H1 (cell line): ENCODE measurements around the gene IL36RN. TPM values are rescaled to one million over a fixed set of nuclear protein-coding genes. Genes with fewer than 3 reads are reported as not detected.

Experiments
- CTCF ChIA-PET: fragments of 300-600 bp; sonication (Branson Sonifier 250); formaldehyde crosslinking; loops from one replicate; lab custom pipeline; 2021; ENCODE audit not compliant: partially characterized antibody; lab: Charles Lee
- POLR2A ChIA-PET: fragments of 300-600 bp; sonication (Branson Sonifier 250); formaldehyde crosslinking; loops from one replicate; lab custom pipeline; 2021; ENCODE audit warnings: inconsistent platforms; ENCODE audit not compliant: partially characterized antibody; lab: Charles Lee
- DNase-seq, 2 experiments: peaks; one replicate each; pipeline versions ENCODE4 v3.0.0 to v3.0.0-alpha.2; 2010 to 2022; ENCODE audit warnings: low spot score in 2 of 2, low read depth in 1 of 2, mixed read lengths in 1 of 2
- FAIRE-seq: peaks from 2 replicates; lab custom pipeline; 2011; peaks lifted over from hg19 to GRCh38; lab: Jason Lieb, UNC
- H2AFZ ChIP-seq: 2 replicates; pipeline ENCODE4 v1.8.1; 2012; ENCODE audit warnings: low read length, inconsistent platforms
- H2AK5ac ChIP-seq: 2 replicates; pipeline ENCODE4 v1.6.1; 2013; ENCODE audit warnings: low read depth, low read length
- H2BK120ac ChIP-seq: replicated peaks from 2 replicates; pipeline ENCODE3; 2013; ENCODE audit warnings: low read depth, low read length, inconsistent platforms
- H2BK12ac ChIP-seq: 2 replicates; pipeline ENCODE4 v1.6.1; 2013; ENCODE audit warnings: low read depth, low read length
- H2BK15ac ChIP-seq: 2 replicates; pipeline ENCODE4 v1.6.1; 2013; ENCODE audit warnings: low read length
- H2BK20ac ChIP-seq: 2 replicates; pipeline ENCODE4 v1.6.1; 2013; ENCODE audit warnings: low read length
- H2BK5ac ChIP-seq: 2 replicates; pipeline ENCODE4 v1.6.1; 2013; ENCODE audit warnings: low read depth, low read length
- H3K14ac ChIP-seq: 2 replicates; pipeline ENCODE4 v1.6.1; 2013; ENCODE audit warnings: inconsistent platforms; ENCODE audit not compliant: insufficient read length
- H3K18ac ChIP-seq: 2 replicates; pipeline ENCODE4 v1.6.1; 2013; ENCODE audit warnings: low read length; ENCODE audit errors: extremely low read depth
- H3K23ac ChIP-seq: 2 replicates; pipeline ENCODE4 v1.6.1; 2013; ENCODE audit warnings: inconsistent platforms; ENCODE audit not compliant: insufficient read length
- H3K23me2 ChIP-seq: 2 replicates; pipeline ENCODE4 v1.6.1; 2013; ENCODE audit warnings: low read depth, low read length
- H3K27ac ChIP-seq: 2 replicates; pipeline ENCODE4 v1.6.1; 2011; ENCODE audit warnings: low read depth, low read length, inconsistent platforms
- H3K27me3 ChIP-seq, 4 experiments: replicated peaks in 1 of 4; 1 replicate in 1 of 4; 2 replicates in 3 of 4; pipeline versions ENCODE4 v1.6.1 to v1.8.1; 2011 to 2013; ENCODE audit warnings: low read length in 3 of 4, mild to moderate bottlenecking in 3 of 4, inconsistent platforms in 2 of 4, mixed read lengths in 2 of 4, moderate library complexity in 1 of 4; ENCODE audit not compliant: control insufficient read depth in 3 of 4, insufficient read depth in 3 of 4; ENCODE audit errors: extremely low read depth in 1 of 4
- H3K36me3 ChIP-seq, 4 experiments: 2 replicates each; pipeline versions ENCODE4 v1.6.1 to v1.8.1; 2011 to 2013; ENCODE audit warnings: mild to moderate bottlenecking in 4 of 4, low read length in 3 of 4, moderate library complexity in 2 of 4, control low read depth in 1 of 4, inconsistent platforms in 1 of 4; ENCODE audit not compliant: insufficient read depth in 4 of 4, control insufficient read depth in 2 of 4
- H3K4ac ChIP-seq: replicated peaks from 2 replicates; pipeline ENCODE3; 2013; ENCODE audit warnings: low read length, low read depth, mixed read lengths, inconsistent platforms; ENCODE audit not compliant: insufficient read length
- H3K4me1 ChIP-seq, 4 experiments: replicated peaks in 1 of 4; 1 replicate in 1 of 4; 2 replicates in 3 of 4; pipeline versions ENCODE4 v1.6.1 to v1.8.1; 2011 to 2013; ENCODE audit warnings: low read length in 3 of 4, inconsistent platforms in 2 of 4, mixed read lengths in 1 of 4; ENCODE audit not compliant: insufficient read depth in 4 of 4, control insufficient read depth in 3 of 4
- H3K4me2 ChIP-seq, 2 experiments: 2 replicates each; pipeline versions ENCODE4 v1.6.1 to v1.8.1; 2011 to 2013; ENCODE audit warnings: low read depth in 2 of 2, low read length in 2 of 2, control low read depth in 1 of 2, inconsistent platforms in 1 of 2, mild to moderate bottlenecking in 1 of 2; ENCODE audit not compliant: insufficient read depth in 1 of 2
- H3K4me3 ChIP-seq, 4 experiments: fragments of 200-600, 300-600 bp in 1 of 4; sonication (generic), shearing (Covaris generic), sonication (Bioruptor Twin) in 1 of 4; 2 replicates each; pipeline versions ENCODE4 v1.5.1 to v1.8.1; 2011 to 2016; ENCODE audit warnings: low read length in 4 of 4, low read depth in 3 of 4, control low read depth in 2 of 4, inconsistent platforms in 2 of 4, mild to moderate bottlenecking in 2 of 4, mixed read lengths in 1 of 4, moderate library complexity in 1 of 4; ENCODE audit not compliant: insufficient read depth in 2 of 4; ENCODE audit errors: extremely low read depth in 1 of 4
- H3K56ac ChIP-seq: replicated peaks from 2 replicates; pipeline ENCODE3; 2013; ENCODE audit warnings: low read depth, mild to moderate bottlenecking, mixed read lengths, low read length, inconsistent platforms; ENCODE audit not compliant: insufficient read length
- H3K79me1 ChIP-seq: 2 replicates; pipeline ENCODE4 v1.6.1; 2013; ENCODE audit warnings: low read depth, low read length, control low read depth
- H3K79me2 ChIP-seq, 2 experiments: 2 replicates each; pipeline versions ENCODE4 v1.6.1 to v1.8.1; 2012 to 2013; ENCODE audit warnings: low read length in 2 of 2, mild to moderate bottlenecking in 2 of 2, inconsistent platforms in 1 of 2; ENCODE audit not compliant: insufficient read depth in 2 of 2, control insufficient read depth in 1 of 2
- H3K9ac ChIP-seq, 4 experiments: replicated peaks in 1 of 4; 1 replicate in 1 of 4; 2 replicates in 3 of 4; pipeline versions ENCODE4 v1.6.1 to v1.8.1; 2011 to 2013; ENCODE audit warnings: low read depth in 3 of 4, low read length in 3 of 4, control low read depth in 2 of 4, mild to moderate bottlenecking in 2 of 4, moderate library complexity in 2 of 4, inconsistent platforms in 1 of 4; ENCODE audit errors: extremely low read depth in 1 of 4
- H3K9me3 ChIP-seq, 2 experiments: 2 replicates each; pipeline versions ENCODE4 v1.6.1 to v1.8.1; 2012 to 2013; ENCODE audit warnings: mild to moderate bottlenecking in 2 of 2, moderate library complexity in 2 of 2, control low read depth in 1 of 2, inconsistent platforms in 1 of 2, low read depth in 1 of 2, low read length in 1 of 2, mixed read lengths in 1 of 2; ENCODE audit not compliant: insufficient read depth in 2 of 2
- H4K20me1 ChIP-seq, 2 experiments: replicated peaks in 1 of 2; 2 replicates each; pipeline versions ENCODE3 to v1.8.1; 2011 to 2013; ENCODE audit warnings: inconsistent platforms in 2 of 2, low read length in 2 of 2, mild to moderate bottlenecking in 1 of 2; ENCODE audit not compliant: insufficient read depth in 2 of 2, control insufficient read depth in 1 of 2
- H4K5ac ChIP-seq: 2 replicates; pipeline ENCODE4 v1.6.1; 2013; ENCODE audit warnings: low read length, low read depth, mixed read lengths, inconsistent platforms; ENCODE audit not compliant: insufficient read length
- H4K8ac ChIP-seq: 2 replicates; pipeline ENCODE4 v1.8.0; 2013; ENCODE audit warnings: mild to moderate bottlenecking, moderate library complexity, low read length, inconsistent platforms; ENCODE audit not compliant: insufficient read depth; ENCODE audit errors: extremely low read depth
- H4K91ac ChIP-seq: replicated peaks from 2 replicates; pipeline ENCODE3; 2013; ENCODE audit warnings: low read length, mixed read lengths, inconsistent platforms; ENCODE audit not compliant: insufficient read length
- ASH2L ChIP-seq: fragments of 200-600, 300-600 bp; sonication (generic); IDR thresholded peaks from one replicate; pipeline ENCODE4 v1.7.1; 2017; ENCODE audit warnings: low read length
- CEBPB ChIP-seq: IDR thresholded peaks from 2 replicates; pipeline ENCODE4 v1.6.1; 2012; ENCODE audit warnings: low read depth, low read length
- CHD2 ChIP-seq: IDR thresholded peaks from 2 replicates; pipeline ENCODE4 v1.6.1; 2012; ENCODE audit warnings: low read length, improper control_type of control experiment
- GTF2F1 ChIP-seq: IDR thresholded peaks from 2 replicates; pipeline ENCODE4 v1.6.1; 2012; ENCODE audit warnings: low read depth, low read length, improper control_type of control experiment, borderline replicate concordance
- HDAC2 ChIP-seq, 2 experiments: fragments of 300-600 bp in 1 of 2; sonication (generic) in 1 of 2; IDR thresholded peaks; 2 replicates each; pipeline ENCODE4 v1.6.1; 2011 to 2012; ENCODE audit warnings: low read depth in 2 of 2, low read length in 2 of 2, mild to moderate bottlenecking in 2 of 2, moderate library complexity in 2 of 2, borderline replicate concordance in 1 of 2, inconsistent platforms in 1 of 2
- JUN ChIP-seq: IDR thresholded peaks from 2 replicates; pipeline ENCODE4 v1.6.1; 2011; ENCODE audit warnings: low read depth, mild to moderate bottlenecking, improper control_type of control experiment, low read length
- MAFK ChIP-seq: IDR thresholded peaks from 2 replicates; pipeline ENCODE4 v1.6.1; 2012; ENCODE audit warnings: low read depth, mild to moderate bottlenecking, improper control_type of control experiment, low read length
- NANOG ChIP-seq: IDR thresholded peaks from 2 replicates; pipeline ENCODE4 v1.6.1; 2011; ENCODE audit warnings: low read length, low read depth, mild to moderate bottlenecking, inconsistent platforms; ENCODE audit not compliant: insufficient read depth, poor library complexity, severe bottlenecking
- RFX5 ChIP-seq: IDR thresholded peaks from 2 replicates; pipeline ENCODE4 v1.6.1; 2011; ENCODE audit warnings: low read depth, low read length, improper control_type of control experiment, borderline replicate concordance
- RNF2 ChIP-seq: fragments of 200-900, 300-1000 bp; sonication (generic); IDR thresholded peaks from 2 replicates; pipeline ENCODE4 v1.7.1; 2016; ENCODE audit warnings: borderline replicate concordance, low read depth, mild to moderate bottlenecking, antibody characterized with exemption, low read length; ENCODE audit not compliant: poor library complexity, severe bottlenecking; ENCODE audit errors: missing control alignments
- RXRA ChIP-seq: IDR thresholded peaks from 2 replicates; pipeline ENCODE4 v1.6.1; 2011; ENCODE audit warnings: low read depth, mild to moderate bottlenecking, low read length, moderate library complexity; ENCODE audit not compliant: insufficient read depth
- TAF1 ChIP-seq: IDR thresholded peaks from 2 replicates; pipeline ENCODE4 v1.6.1; 2011; ENCODE audit warnings: mild to moderate bottlenecking, low read depth, low read length
- ZNF274 ChIP-seq: IDR thresholded peaks from 2 replicates; pipeline ENCODE4 v1.7.0; 2012; ENCODE audit warnings: low read length, borderline replicate concordance; ENCODE audit errors: extremely low read depth
- WGBS, 2 experiments: shearing (Covaris generic) in 1 of 2; methylation state at CpG; one replicate each; pipeline versions ENCODE4 v1.1.6 to v1.1.7; 2013 to 2015; ENCODE audit warnings: low lambda C conversion rate in 2 of 2, mixed read lengths in 2 of 2, inconsistent platforms in 1 of 2, low coverage in 1 of 2, missing lambda C conversion rate in 1 of 2; ENCODE audit not compliant: insufficient replicate concordance in 2 of 2, insufficient coverage in 1 of 2, insufficient read length in 1 of 2; ENCODE audit errors: extremely low coverage in 1 of 2, missing lambda C conversion rate in 1 of 2; 5-methylcytosine and 5-hydroxymethylcytosine counted together
- polyA plus RNA-seq, 7 experiments: library from polyadenylated mRNA; depleted of rRNA in 3 of 7; stranded (reverse) in 5 of 7; unstranded in 2 of 7; fragments of >200 nt in 5 of 7; fragments of 200-250 nt in 2 of 7; gene quantifications; 1 replicate in 5 of 7; 2 replicates in 1 of 7; 4 replicates in 1 of 7; pipeline versions ENCODE4 v1.2.1 to v1.2.3, GENCODE V29; 2011 to 2013; ENCODE audit warnings: missing spikeins in 2 of 7, mixed read lengths in 2 of 7
- total RNA-seq: library from RNA; stranded (reverse); fragmentation: NEBNext Ultra II Directional; extraction: Animal tissue kit (Norgen Biotek cat#: 25700); gene quantifications from 2 replicates; pipeline ENCODE4 v1.2.1, GENCODE V29; 2021

IL36RN gene
- total and polyA plus RNA-seq, 2 of the 8 experiments (the other 6 are each of a cell fraction or from before 2014, with no cell fraction given): not detected

DNA sequence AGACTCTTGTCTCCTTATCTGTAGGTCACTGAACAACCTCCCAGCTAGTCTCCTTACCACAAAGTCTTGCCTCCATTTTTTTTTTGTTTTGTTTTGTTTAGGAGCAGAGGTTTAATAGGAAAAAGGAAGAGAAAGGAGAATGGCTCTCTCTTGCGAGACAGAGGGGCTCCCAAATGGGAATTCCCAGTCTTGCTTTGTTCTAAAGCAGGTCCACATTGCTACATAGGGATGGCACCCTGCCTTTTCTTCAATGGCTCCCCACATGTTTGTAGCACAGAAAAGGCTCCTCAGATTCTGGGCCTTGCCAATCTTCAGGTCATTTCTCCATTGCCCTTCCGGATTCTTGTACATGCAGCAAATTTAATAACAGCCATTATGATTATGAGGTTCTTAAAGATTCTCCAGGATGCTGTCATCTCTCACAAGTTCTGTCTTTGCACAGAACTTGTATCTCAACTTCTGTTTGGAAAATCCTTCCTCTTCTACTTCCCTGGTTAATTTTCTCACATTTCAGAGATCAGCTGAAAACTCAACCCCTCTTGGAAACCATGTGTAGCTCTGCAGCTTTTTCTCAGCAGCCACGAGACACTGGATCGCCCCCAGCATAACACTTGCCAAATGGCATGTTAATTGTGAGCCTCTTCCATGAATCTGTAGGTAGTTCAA, 32.4 kb downstream of the IL36RN start:
- Histone ChIP-seq H4K8ac (no peak overlapping the region), H3K23ac (no peak overlapping the region), H2BK120ac (no peak overlapping the region), H3K14ac (no peak overlapping the region), H2BK12ac (no peak overlapping the region), H3K4ac (no peak overlapping the region), H3K4me3 (no peak overlapping the region), H3K27ac (no peak overlapping the region), H2BK5ac (no peak overlapping the region), H2BK20ac (no peak overlapping the region), H3K56ac (no peak overlapping the region), H2AK5ac (no peak overlapping the region), H3K79me2 (no peaks in the 10 kb centered on the region), H4K20me1 (no peaks in the 10 kb centered on the region), H2BK15ac (no peak overlapping the region), H3K4me1 (no peaks in the 10 kb centered on the region), H3K4me2 (no peak overlapping the region), H3K36me3 (no peaks in the 10 kb centered on the region), H4K5ac (no peak overlapping the region), H3K23me2 (no peaks in the 10 kb centered on the region), H3K9me3 (no peaks in the 10 kb centered on the region; a peak in 1 of 4 replicates), H3K79me1 (no peaks in the 10 kb centered on the region), H3K18ac (no peak overlapping the region), H4K91ac (no peak overlapping the region), H3K9ac (no peak overlapping the region), H3K27me3 (no peaks in the 10 kb centered on the region), H2AFZ (no peak overlapping the region)
- POLR2A ChIA-PET: no interaction called here
- 66% methylated on average over 4 of the region's 4 CpGs; no CpG with 5 or more reads in 1 of the 2 experiments for WGBS, 2 experiments
- FAIRE-seq: no peak
- DNase-seq: no peak
- CTCF ChIA-PET: interaction anchor here (0.6 to 2.1 kb wide), 3 partner anchors 11 to 64 kb away, joined by 3 to 15 read pairs (median 3); no protein-coding TSS in a partner anchor
- TF ChIP-seq CHD2 (no peak), JUN (no peak), HDAC2 (IDR thresholded peaks at IDR 0.05; ENCODE audit: borderline replicate concordance in 1 of 2, low read depth in 2 of 2, low read length in 2 of 2) (no peak), MAFK (no peak), RFX5 (no peak), RXRA (no peak), ZNF274 (no peak), CEBPB (no peak), ASH2L (no peak), GTF2F1 (no peak), NANOG (no peak), TAF1 (no peak), RNF2 (no peak)
